HCEC 1CT (cell line): ENCODE results near the gene MOBP.
"Not testable (repeated sequence)": the region's sequence is repeated elsewhere in the genome, so short reads cannot be mapped to it uniquely, and the experiment has no call there.

Source experiments
- DNase-seq: peaks from one replicate; pipeline ENCODE4 v3.0.0-alpha.2; 2017

MOBP gene

DNA sequence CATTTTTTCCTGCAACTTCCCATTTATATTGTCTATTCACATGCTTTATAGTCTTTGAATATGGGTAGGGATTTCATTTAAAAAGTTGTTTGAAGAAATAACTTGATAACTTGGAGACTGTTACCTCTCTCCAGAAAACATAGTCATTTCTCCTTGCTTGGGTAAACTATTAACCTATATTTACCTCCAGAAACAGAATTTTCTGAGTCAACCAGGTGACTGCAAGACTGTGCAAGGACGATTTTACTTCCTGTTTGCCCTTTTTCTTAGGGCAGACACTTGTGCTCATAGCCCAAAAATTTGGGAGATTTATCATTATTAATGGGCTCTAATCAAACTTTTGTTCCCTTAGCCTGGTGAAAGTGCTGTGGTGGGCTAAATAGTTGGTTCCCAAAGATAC lies 14.3 kb upstream of the MOBP start:
- no peak for DNase-seq

DNA sequence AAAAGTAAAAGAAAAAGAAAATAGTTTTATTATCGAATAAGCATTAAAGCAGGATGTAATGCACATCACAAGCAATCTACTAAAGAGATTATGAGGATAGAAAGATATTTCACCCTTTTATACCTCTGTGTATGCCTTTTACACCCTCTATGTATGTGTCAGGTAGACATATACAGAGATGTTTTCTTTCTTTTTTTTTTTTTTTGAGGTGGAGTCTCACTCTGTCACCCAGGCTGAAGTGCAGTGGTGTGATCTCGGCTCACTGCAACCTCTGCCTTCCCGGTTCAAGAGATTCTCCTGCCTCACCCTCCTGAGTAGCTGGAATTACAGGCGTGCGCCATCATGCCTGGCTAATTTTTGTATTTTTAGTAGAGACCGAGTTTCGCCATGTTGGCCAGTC lies 13.6 kb upstream of the MOBP start:
- DNase-seq: not testable (repeated sequence)

GRCh38 chr3:39454591-39455217 lies 12.8 kb upstream of the MOBP start:
- no peak for DNase-seq

DNA sequence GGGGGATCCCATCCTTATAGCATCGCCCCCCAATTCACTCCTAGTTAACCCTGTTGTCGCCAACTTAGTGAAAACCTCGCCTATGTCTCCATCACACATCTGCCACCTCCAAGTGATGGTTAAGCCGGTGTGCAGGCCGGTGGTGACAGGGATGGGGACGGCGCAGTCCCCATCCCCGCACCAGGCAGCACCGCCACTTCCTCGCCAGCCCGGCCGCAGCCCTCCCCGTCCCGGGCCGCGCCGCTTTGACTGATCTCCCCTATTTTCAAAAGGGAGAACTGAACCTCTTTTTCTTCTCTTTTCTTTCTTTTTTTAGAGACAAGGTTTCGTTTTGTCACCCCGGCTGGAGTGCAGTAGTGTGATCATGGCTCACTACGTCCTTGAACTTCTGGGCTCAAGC lies 11.3 kb upstream of the MOBP start:
- no peak for DNase-seq

GRCh38 chr3:39457361-39457760 lies 10.1 kb upstream of the MOBP start:
- no peak for DNase-seq

- not testable (repeated sequence) for DNase-seq
Observed at GRCh38 chr3:39458579-39458978, 8.9 kb upstream of the MOBP start.

GRCh38 chr3:39460677-39461076 lies 6.8 kb upstream of the MOBP start:
- DNase-seq: no peak

DNA sequence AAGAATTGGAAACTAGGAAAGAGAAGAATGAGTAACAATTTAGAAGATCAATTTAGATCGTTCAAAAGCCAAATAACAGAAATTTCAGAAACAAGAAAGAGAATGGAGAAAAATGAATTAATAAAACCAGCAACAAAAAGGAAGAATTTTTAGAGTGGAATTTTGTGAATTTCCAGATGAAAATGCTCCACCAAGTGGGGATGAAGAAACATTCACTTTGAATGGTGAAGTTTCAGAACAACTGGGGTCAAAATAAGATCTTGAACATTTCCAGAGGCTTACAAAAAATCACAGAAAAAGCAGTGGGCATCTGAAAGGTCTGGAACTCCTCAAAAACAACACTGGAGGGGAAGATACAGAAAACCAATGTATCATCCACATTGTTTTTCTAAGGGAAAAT lies 4.2 kb upstream of the MOBP start:
- DNase-seq: no peak

- no peak for DNase-seq
Observed at GRCh38 chr3:39466988-39467387, 492 bp upstream of the MOBP start.

- DNase-seq: no peak
Observed at GRCh38 chr3:39468108-39468436, 592 bp downstream of the MOBP start.

DNA sequence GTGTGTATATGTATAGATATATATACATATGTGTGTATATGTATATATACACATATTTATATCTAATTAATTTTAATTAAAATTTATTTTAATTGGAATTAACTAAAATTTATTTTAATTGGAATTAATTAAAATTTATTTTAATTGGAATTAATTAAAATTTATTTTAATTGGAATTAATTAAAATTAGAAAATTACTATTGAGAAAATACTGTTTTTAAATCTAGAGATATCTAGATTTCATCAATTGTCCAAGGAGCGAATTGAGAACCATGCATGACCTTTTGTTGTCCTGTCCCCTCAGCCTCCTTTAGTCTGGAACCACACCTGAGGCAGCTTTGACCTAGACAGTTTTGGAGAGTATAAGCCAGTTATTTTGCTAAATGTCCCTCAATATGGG lies 1.8 kb downstream of the MOBP start:
- no peak for DNase-seq

GRCh38 chr3:39469945-39470344 lies 2.5 kb downstream of the MOBP start:
- DNase-seq: no peak

GRCh38 chr3:39471652-39472051 lies 4.2 kb downstream of the MOBP start:
- no peak for DNase-seq

GRCh38 chr3:39473452-39474125 lies 6.1 kb downstream of the MOBP start:
- no peak for DNase-seq

DNA sequence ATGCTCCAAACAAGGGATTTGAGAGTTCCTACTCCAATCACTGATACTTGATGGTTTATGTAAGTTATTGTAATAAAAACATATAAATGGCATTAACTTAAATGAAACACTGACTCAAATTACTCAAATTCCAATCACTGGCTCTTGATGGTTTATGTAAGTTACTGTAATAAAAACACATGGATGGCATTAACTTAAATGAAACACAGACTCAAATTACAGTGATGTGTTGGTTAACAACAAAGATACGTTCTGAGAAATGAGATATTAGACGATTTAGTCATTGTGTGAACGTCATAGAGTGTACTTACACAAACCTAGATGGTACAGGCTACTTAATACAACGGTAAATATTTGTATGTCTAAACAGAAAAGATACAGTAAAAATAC lies 6.6 kb downstream of the MOBP start:
- no peak for DNase-seq

DNA sequence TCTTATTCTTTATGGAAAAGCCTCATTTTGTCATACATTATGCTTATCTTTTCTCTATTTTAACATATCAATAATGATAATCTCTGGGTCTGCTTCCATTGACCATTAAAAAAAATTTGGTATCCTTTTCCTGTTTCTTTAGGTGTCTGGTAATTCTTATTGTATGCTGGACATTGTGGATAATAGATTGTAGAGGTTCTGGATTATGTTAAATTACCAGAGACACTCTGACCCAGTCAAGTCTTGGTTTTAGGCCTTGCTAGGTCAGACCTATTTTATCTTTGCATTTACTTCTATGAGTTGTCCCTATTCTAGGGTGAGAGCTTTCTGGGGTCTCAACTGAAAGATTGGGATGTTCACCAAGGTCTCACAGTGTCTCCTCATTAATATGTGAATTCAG lies 9.3 kb downstream of the MOBP start:
- no peak for DNase-seq

DNA sequence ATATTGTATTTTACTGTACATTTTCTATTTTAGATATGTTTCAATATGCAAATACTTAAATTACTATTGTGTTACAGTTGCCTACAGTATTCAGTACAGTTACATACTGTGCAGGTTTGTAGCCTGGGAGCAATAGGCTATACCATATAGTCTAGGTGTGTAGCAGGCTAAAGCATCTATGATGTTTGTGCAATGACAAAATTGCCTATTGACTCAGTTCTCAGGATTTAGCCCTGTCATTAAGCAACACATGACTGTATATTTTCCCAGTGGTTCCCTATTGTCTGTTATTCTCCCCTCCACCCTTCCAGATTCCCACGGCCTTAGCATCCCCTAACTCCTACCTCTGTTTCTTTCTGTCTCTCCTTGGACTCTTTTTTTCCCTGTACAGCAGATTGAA lies 10.7 kb downstream of the MOBP start:
- no peak for DNase-seq

- no peak for DNase-seq
Observed at GRCh38 chr3:39479701-39480414, 12.4 kb downstream of the MOBP start.

DNA sequence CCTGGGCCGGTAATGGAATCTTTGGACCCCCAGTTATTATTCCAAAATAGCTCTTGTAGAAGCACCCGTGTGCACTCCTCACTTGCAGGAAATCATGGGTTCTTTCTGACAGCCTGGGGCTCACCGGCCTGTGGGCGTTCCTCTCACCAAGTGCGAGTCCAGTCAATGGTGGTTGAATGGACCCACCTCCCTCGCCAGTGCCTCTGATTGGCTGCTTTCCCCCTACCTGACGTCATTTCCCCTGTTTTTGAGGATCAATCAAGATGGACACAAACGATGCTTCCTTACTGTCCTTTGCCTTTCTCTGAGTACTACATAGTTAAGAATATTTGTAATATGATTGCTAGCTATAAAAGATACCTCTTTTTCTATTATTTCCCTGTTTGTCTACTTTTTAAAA lies 18.1 kb downstream of the MOBP start:
- no peak for DNase-seq

GRCh38 chr3:39491014-39491413 lies 23.5 kb downstream of the MOBP start:
- DNase-seq: no peak

DNA sequence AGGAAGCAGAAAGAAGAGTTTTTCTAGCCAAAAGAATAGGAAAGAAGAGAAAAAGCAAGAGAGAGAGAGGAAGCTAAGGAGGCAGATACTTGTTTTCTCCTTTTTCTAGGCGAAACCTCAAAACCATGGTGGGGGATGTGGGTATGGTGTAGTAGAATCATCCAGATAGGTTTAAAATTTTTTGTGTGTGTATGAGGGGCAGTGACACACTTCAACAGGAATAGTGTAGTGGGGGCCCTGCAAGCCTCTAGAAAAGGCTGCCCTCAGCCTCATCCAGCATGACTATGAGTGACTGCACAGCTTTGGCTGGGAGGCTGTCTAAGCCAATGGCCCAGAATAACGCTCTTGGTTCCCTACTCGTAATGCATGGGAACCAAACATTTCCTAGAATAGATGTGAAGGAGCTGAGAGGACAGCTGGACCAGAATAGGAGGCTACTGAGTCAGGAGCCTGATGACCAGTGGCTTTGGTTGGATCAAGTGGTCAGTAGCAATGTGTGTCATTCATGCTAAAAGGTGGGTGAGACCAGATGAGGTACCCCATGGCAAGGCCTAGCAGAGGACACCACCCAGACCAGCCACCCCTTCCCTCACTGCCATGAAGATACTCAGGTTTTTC lies 24.4 kb downstream of the MOBP start:
- DNase-seq: no peak

GRCh38 chr3:39494781-39495180 lies 27.3 kb downstream of the MOBP start:
- DNase-seq: no peak

DNA sequence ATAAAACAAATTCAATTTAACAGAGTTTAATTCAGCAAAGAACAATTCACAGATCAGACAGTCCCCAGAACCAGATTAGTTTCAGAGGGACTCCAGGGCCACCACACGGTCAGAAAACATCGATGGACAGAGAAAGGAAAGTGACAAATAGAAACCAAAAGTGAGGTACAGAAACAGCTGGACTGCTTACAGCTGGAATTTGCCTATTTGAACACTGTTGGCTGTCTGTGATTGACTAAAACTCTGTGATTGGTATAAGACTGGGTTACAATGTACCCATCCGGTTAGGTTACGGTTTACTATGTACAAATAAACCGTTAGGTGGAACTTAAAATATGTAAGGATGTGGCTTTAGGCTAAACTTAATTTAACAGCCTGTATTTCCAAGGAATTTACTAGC lies 30.3 kb downstream of the MOBP start:
- DNase-seq: no peak

DNA sequence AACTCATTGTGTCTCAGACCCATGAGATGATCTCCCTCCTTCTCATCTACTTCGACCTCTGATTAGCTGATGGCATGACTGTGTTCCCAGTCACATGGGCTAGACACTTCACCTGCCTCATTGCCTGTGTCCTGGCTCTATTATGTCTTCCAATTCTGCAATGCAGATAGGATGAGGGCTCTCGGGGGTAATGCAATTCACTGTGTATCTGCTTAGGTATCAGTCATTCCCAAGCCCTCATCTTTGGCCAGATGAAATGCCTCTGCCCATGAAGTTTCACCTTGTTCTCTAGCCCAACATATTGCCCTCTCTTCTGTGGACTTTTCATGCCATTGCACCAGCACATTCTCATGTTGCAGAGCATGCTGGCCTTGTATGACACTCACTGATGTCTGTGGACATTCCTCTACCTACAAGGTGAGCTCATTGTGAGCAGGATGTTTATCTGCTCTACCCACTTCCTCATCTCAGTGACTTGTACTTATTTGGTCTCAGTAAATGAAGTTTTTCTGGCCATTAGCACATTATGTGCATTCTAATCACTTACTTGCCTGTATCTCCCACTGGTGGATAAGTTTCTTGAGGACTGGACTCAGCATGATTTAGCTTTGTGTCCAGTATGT lies 32.3 kb downstream of the MOBP start:
- no peak for DNase-seq
